Astrocyte (in vitro differentiated cells and primary cell): ENCODE measurements around the gene COL5A1.

Experiments
- EZH2 ChIP-seq: IDR thresholded peaks from 2 replicates; pipeline ENCODE4 v1.6.1; 2012; ENCODE audit warnings: mild to moderate bottlenecking, low read length, inconsistent platforms; ENCODE audit not compliant: insufficient read depth
- TF ChIP-seq, protein P1 (sequence below): IDR thresholded peaks from 2 replicates; pipeline ENCODE4 v1.5.1; 2011; ENCODE audit warnings: low read depth, mild to moderate bottlenecking, inconsistent platforms, low read length, moderate library complexity; ENCODE audit not compliant: insufficient read depth

- TF ChIP-seq, protein P1, sequence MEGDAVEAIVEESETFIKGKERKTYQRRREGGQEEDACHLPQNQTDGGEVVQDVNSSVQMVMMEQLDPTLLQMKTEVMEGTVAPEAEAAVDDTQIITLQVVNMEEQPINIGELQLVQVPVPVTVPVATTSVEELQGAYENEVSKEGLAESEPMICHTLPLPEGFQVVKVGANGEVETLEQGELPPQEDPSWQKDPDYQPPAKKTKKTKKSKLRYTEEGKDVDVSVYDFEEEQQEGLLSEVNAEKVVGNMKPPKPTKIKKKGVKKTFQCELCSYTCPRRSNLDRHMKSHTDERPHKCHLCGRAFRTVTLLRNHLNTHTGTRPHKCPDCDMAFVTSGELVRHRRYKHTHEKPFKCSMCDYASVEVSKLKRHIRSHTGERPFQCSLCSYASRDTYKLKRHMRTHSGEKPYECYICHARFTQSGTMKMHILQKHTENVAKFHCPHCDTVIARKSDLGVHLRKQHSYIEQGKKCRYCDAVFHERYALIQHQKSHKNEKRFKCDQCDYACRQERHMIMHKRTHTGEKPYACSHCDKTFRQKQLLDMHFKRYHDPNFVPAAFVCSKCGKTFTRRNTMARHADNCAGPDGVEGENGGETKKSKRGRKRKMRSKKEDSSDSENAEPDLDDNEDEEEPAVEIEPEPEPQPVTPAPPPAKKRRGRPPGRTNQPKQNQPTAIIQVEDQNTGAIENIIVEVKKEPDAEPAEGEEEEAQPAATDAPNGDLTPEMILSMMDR, result no peak
- no peak for TF ChIP-seq EZH2
Observed at GRCh38 chr9:134846187-134846586, 204.6 kb downstream of the COL5A1 start.
